Amygdala (tissue), 56 donors: ENCODE results near the gene MAB21L2.

Experiments used
- DNase-seq, 56 donors: peaks; one replicate each; lab custom pipeline; 2025; lab: John Stamatoyannopoulos, UW

MAB21L2 gene

DNA sequence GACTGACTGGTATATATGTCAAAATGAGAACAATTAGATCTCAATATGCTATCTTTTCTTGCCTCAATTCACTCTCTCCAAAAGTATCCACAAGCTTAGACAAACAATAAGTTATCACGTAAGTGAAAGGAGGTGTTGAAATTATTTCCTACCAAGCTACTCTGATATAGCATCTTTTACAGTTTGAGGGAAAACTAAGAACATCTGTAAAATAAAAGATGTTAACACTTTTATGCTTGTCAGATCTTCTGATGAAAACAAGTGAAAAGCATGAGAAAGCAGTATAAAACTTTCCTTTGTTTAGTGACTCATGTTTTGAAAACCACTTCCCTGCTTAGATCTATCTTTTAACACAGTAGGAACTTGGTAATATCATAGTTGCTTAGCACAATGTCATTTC, 8.4 kb upstream of the MAB21L2 start:
- no peak for DNase-seq

- no peak for DNase-seq
These were observed 7.3 kb upstream of the MAB21L2 start for GRCh38 chr4:150574678-150575077.

DNA sequence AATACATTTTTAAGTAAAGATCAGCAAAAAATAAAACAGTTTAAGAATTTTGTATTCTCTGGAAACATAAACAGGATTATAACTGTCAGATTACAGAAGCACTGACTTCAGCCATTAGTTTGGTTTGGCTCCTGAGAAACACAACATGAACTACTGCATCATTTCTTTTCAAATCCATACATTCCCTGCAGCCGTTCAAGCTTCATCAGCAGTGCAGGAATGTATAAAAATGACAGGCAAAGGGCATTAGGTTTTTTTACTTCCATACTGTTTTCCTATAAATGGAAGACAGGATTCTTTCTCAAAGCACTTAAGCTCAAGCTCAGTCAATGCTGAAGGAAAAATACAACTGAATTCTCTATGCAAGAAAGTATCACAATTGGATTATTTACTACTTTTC, 4.2 kb upstream of the MAB21L2 start:
- no peak for DNase-seq

DNA sequence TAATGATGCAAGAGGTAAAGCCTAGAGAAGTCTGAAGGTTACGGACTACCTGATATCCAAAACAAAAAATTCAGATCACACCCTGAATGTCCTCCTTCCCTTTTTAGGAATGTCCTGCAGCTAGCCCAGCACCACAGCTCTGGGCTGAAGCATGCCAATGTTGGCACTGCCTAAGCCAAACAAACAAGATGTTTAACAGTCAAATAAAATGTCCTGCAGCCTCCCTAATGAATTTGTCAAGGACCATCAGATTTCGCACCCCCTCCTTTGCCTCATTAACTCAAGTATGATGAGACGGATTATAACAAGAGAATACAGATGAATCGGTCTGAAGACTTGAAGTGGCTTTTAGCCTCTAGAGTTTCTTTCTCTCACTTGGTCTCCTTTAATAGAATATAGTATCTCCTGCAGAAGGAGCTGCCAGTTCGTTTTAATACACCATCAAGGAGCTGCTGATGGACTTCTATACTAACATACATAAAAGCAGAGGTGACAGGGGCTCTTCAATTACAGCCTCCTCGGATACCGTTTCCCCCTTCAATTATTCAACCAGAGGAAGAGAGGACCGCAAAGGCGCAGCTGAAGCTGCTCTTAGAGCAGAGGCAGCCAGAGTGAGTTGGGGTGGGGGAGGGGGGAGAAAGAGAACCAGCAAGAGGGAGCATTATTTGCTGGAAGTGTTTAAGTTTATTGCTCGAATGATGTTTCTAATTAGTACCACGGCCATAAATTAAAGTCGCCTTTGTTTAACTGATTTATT, 3.0 kb upstream of the MAB21L2 start:
- no peak for DNase-seq

- no peak for DNase-seq
These were observed 2.3 kb upstream of the MAB21L2 start for GRCh38 chr4:150579551-150580234.

- DNase-seq: no peak
These were observed 1.6 kb upstream of the MAB21L2 start for GRCh38 chr4:150580306-150580705.

DNA sequence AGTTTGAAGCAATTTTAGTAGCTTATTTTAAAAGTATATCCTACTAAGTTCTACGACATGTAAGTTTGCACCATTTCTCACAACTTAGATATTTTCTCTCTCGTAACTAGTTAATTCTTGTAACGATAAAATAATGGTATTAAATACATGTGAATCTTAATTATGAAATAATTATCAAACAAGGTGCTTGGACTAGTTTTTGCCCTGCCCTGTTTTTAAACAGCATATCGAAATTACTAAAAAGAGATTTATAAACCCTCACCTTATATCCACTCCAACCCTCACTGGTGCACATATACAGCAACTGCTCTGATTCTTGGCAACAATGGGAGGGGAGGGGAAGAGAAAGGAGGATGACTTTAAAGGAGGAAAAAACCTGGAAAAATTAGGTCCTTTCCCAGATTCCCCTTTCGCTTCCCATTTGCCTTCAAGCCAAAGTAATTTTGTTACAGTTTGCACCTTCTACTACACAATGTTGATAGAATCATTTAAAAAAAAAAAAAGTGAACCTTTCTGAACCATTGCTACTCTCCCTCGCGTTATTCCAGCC, 820 bp upstream of the MAB21L2 start:
- DNase-seq: no peak

GRCh38 chr4:150581641-150582051, 305 bp upstream of the MAB21L2 start:
- DNase-seq: no peak

DNA sequence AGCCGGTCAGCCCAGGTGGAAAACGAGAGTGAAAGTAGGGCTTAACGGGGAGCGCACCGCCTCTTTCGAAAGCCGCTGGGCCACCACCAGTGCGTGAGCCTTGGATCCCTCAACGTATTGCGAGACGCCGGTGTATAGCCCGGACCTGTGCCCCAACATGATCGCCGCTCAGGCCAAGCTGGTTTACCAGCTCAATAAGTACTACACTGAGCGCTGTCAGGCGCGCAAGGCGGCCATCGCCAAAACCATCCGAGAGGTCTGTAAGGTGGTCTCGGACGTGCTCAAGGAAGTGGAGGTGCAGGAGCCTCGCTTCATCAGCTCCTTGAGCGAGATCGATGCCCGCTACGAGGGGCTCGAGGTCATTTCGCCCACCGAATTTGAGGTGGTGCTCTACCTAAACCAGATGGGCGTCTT, 929 bp downstream of the MAB21L2 start:
- no peak for DNase-seq

DNA sequence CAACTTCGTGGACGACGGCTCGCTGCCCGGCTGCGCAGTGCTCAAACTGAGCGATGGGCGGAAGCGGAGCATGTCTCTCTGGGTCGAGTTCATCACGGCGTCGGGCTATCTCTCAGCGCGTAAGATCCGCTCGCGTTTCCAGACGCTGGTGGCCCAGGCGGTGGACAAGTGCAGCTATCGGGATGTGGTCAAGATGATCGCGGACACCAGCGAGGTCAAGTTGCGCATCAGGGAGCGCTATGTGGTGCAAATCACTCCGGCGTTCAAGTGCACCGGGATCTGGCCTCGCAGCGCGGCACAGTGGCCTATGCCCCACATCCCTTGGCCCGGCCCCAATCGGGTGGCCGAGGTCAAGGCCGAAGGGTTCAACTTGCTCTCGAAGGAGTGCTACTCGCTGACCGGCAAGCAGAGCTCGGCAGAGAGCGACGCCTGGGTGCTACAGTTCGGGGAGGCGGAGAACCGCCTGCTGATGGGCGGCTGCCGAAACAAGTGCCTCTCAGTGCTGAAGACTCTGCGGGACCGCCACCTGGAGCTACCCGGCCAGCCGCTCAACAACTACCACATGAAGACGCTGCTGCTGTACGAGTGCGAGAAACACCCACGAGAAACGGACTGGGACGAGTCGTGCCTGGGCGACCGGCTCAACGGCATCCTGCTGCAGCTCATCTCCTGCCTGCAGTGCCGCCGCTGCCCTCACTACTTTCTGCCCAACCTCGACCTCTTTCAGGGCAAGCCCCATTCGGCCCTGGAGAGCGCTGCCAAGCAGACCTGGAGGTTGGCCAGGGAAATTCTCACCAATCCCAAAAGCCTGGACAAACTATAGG, 1.5 kb downstream of the MAB21L2 start:
- peak in 9 of 56 donors; percentile 6 to 47 (median 11) for DNase-seq

DNA sequence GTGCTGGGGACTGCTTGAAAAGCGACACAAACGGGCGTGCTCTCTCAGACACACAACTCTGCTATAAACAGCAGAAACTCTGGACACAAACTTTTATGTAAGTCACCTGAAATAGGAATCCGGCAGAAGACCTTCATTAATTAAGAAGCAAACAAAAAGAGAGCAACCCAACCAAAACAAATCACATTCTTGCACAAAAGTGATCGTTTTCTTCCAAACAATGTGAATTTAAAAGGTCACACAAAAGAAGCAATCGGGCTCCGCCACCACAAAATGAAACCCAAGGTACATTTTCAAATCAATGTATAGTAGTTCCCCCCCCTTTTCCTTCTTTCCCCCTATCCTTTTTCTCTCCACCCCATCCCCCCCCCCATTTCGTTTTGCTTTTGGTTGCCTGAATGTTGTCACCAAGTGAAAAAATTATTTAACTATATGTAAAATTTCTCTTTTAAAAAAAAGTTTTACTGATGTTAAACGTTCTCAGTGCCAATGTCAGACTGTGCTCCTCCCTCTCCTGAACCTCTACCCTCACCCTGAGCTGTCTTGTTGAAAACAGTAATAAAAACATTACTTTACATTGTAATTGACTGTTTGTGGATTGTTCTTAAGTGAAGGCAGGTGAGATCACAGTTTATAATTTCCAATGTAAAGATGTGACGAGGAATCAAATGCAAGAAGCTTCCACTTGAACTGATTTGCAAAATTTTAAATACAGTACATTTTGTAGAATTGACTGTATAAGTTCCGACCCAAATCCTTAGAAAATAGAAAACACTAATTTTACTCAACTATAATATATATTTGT, 2.4 kb downstream of the MAB21L2 start:
- DNase-seq: no peak

DNA sequence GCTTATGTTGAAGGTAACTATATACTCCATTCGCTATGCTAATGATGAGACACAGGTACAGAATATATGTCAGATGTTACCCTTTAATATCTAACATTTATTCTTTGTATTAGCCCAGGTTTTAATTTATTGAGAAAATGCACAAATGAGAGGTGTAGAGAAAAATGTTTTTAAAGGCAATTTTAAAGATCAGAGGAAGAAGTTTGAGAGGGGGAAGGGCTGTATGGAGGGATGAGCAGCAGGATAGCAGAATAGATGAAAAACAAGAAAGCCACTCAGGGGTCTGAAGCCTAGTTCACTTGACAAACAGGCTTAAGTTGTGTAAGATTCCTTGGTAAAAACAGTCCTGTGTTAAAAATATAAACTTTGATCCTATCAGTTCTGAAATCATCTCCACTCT, 3.7 kb downstream of the MAB21L2 start:
- DNase-seq: no peak

DNA sequence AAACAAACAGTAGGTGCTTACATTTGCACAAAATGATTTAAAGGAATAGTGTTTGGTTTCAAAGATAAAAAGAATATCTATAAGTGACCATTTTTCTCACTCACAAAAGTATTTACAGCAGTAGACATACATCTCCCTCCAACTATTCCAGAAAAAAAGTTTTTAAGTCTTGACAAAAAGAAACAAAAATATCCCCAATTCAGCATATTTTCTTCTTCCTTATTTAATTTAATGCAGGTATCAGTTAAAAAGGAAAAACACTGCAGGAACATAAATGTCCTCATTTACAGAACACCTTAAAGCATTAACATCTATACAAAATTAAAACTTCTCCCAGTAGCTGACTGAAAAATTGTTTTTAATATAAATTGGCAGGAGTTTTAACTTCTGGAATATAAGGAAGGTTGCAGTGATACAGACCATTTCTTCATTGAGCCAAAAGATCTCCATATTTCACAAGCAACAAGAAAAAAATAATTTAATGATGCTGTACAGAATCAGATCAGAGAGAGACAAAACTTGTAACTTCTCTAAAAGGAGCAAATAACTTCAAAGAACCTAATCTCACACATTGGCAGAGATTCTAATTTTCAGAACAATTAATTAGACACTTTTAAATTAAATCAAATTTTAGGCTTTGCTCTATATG, 4.3 kb downstream of the MAB21L2 start:
- no peak for DNase-seq

DNA sequence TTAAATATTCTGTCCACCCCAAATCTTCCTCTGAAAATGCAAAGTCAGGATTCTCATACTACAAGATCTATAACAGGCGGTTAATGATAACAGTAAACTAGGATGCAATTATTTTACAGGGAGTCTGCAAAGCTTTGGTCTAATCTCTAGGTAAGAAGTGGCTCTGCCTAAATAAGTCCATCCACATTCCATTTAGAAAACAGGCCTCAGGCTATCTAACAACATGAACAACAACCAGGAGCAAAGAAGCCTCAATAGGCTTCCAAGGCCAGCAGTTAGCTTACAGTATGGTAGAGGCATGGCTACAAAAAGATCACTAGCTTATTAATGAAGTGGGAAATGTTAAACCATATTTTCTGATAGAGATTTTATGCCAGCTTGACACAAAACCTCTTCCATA, 6.4 kb downstream of the MAB21L2 start:
- DNase-seq: no peak

DNA sequence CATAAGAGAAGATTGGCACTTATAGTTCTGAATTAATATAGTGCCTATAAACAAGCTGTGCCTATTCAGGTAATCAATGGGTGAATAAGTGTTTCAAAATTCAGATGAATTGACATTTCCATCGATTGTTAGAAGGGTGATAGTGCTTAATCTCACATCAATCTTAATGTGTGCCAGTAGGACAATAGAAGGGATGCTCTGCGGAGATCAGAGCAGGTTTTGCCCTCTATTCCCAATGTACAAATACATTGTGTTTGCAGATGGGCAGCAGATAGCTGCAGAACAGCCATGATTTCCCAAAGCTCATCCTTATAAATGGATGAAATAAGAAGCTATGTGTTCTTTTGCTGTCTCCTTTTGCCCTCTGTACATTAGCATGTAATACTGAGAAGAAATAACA, 7.2 kb downstream of the MAB21L2 start:
- no peak for DNase-seq

- DNase-seq: no peak
These were observed 8.7 kb downstream of the MAB21L2 start for GRCh38 chr4:150590631-150591030.

DNA sequence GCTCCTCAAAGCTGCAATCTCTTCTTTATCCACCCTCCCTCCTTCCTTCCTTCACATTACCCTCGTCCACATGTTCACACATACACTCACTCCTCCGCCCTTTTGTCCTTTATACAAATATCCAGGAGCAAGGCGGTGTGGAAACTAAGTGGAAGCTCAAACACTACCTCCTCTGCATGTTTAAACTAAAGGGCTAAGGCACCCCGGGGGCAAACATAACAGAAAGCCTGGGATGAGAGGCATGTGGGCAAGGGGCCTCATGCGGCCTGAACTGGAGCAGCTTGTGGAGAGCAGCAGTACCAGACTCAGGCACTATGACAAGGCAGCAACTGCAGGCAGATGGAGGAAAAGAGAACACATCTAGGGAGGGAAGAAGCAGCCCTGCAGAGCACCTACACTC, 9.5 kb downstream of the MAB21L2 start:
- no peak for DNase-seq

DNA sequence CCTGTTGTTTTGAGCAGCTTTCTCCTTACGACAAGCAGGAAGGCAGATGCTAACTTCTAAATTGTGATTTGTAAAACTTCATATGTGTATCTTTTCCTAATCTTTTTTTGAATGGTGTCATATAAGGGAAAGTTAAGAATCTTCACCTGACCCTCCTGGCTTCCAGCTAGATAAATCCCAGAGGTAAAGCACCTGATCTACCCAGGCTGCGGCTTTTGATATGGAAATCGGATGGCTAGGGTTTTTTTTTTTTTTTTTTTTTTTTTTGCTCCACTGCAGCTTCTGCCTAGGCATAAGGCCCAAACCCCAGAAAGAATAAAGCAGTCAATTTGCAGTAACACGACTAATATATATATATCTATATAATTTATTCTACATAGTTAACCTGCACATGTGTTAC, 10.0 kb downstream of the MAB21L2 start:
- DNase-seq: no peak

GRCh38 chr4:150593996-150594395, 12.0 kb downstream of the MAB21L2 start:
- DNase-seq: no peak

DNA sequence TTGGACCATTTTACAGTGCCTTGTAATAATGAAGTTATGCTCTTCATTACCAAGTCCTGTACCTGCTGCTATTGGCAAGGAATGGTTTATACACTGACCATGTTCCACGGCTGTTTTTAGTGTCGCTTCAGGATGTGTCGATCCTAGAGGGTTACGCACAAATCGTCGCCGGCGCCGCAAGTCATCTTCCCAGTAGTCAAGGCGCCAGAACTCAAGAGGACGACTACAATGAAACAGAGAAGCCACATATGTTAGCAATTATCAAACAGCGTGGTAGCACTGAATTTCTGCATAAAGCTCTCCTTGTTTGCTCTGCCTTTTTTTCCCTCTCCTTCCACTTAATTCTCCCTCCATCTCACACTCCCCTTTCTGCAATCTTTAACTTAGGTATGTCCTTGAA, 17.0 kb downstream of the MAB21L2 start:
- DNase-seq: no peak
